ENCODE data around the gene LGMN. TPM values are rescaled to one million over a fixed set of nuclear protein-coding genes. Genes with fewer than 3 reads are reported as not detected.

Gene LGMN
- total RNA-seq, 1 experiment from 2014 or later: 48.8 TPM

- no peaks in the 10 kb centered on the region for H4K20me1 ChIP-seq (ENCODE audit: insufficient read depth)
- no peak for DNase-seq
- H3K9me3 ChIP-seq (ENCODE audit: insufficient read depth, low read depth): no peaks in the 10 kb centered on the region
- no peak overlapping the region for H3K4me2 ChIP-seq
- H3K36me3 ChIP-seq (ENCODE audit: low read depth): no peaks in the 10 kb centered on the region
- no peaks in the 10 kb centered on the region for H3K27me3 ChIP-seq (ENCODE audit: insufficient read depth, low read depth)
- H3K4me3 ChIP-seq: no peak overlapping the region
- intact Hi-C loops (cut with micrococcal nuclease; ENCODE audit: unreplicated experiment): no loop called here
- POLR2A ChIA-PET (ENCODE audit: unreplicated experiment): no interaction called here
- no TSS peak for BruUV-seq (replicated peaks)
- no peaks in the 10 kb centered on the region for H3F3A ChIP-seq (ENCODE audit: insufficient read depth, low read depth)
- H3K27ac ChIP-seq: no peak overlapping the region
- H3K4me1 ChIP-seq (replicated peaks; ENCODE audit: insufficient read depth): peaks cover 12% of the 10 kb centered on the region
- no peak overlapping the region for H2AFZ ChIP-seq
- no peaks in the 10 kb centered on the region for H3K9me2 ChIP-seq (ENCODE audit: insufficient read depth)
- no peak for TF ChIP-seq EZH2 (IDR thresholded peaks at IDR 0.05; ENCODE audit: low read depth)
- no peak for TF ChIP-seq CTCF (conservative IDR thresholded peaks at IDR 0.05)
- H3K79me2 ChIP-seq (ENCODE audit: low read depth): no peaks in the 10 kb centered on the region
- CTCF ChIA-PET: no interaction called here
These were observed 42.0 kb downstream of the LGMN start for GRCh38 chr14:92706386-92706785.

- ChIA-PET POLR2A (ENCODE audit: unreplicated experiment) (no interaction called here), CTCF (no interaction called here)
- Histone ChIP-seq H3K9me3 (ENCODE audit: insufficient read depth, low read depth) (no peaks in the 10 kb centered on the region), H3K4me2 (no peak overlapping the region), H3K4me1 (replicated peaks; ENCODE audit: insufficient read depth) (peaks cover 12% of the 10 kb centered on the region), H3K36me3 (ENCODE audit: low read depth) (no peaks in the 10 kb centered on the region), H3K27ac (no peak overlapping the region), H3K9me2 (ENCODE audit: insufficient read depth) (no peaks in the 10 kb centered on the region), H4K20me1 (ENCODE audit: insufficient read depth) (no peaks in the 10 kb centered on the region), H3F3A (ENCODE audit: insufficient read depth, low read depth) (no peaks in the 10 kb centered on the region), H3K27me3 (ENCODE audit: insufficient read depth, low read depth) (no peaks in the 10 kb centered on the region), H2AFZ (no peak overlapping the region), H3K4me3 (no peak overlapping the region), H3K79me2 (ENCODE audit: low read depth) (no peaks in the 10 kb centered on the region)
- intact Hi-C loops (cut with micrococcal nuclease; ENCODE audit: unreplicated experiment): no loop called here
- no peak for TF ChIP-seq EZH2 (IDR thresholded peaks at IDR 0.05; ENCODE audit: low read depth)
- TF ChIP-seq CTCF (conservative IDR thresholded peaks at IDR 0.05): no peak
- no TSS peak for BruUV-seq (replicated peaks)
- no peak for DNase-seq
These were observed 43.6 kb downstream of the LGMN start for GRCh38 chr14:92704821-92705220.

- Histone ChIP-seq H3K36me3 (ENCODE audit: low read depth) (no peaks in the 10 kb centered on the region), H3K4me1 (replicated peaks; ENCODE audit: insufficient read depth) (peaks cover 12% of the 10 kb centered on the region), H3K4me3 (no peak overlapping the region), H3K4me2 (no peak overlapping the region), H4K20me1 (ENCODE audit: insufficient read depth) (no peaks in the 10 kb centered on the region), H3K9me2 (ENCODE audit: insufficient read depth) (no peaks in the 10 kb centered on the region), H3K27me3 (ENCODE audit: insufficient read depth, low read depth) (no peaks in the 10 kb centered on the region), H3F3A (ENCODE audit: insufficient read depth, low read depth) (no peaks in the 10 kb centered on the region), H3K79me2 (ENCODE audit: low read depth) (no peaks in the 10 kb centered on the region), H3K27ac (no peak overlapping the region), H2AFZ (no peak overlapping the region), H3K9me3 (ENCODE audit: insufficient read depth, low read depth) (no peaks in the 10 kb centered on the region)
- intact Hi-C loops (cut with micrococcal nuclease; ENCODE audit: unreplicated experiment): no loop called here
- ChIA-PET CTCF (no interaction called here), POLR2A (ENCODE audit: unreplicated experiment) (no interaction called here)
- TF ChIP-seq CTCF (conservative IDR thresholded peaks at IDR 0.05): no peak
- no peak for TF ChIP-seq EZH2 (IDR thresholded peaks at IDR 0.05; ENCODE audit: low read depth)
- no peak for DNase-seq
- no TSS peak for BruUV-seq (replicated peaks)
These were observed 44.2 kb downstream of the LGMN start for GRCh38 chr14:92704036-92704804.

Measured in PC-9 (cell line).